GM12864 (cell line): ENCODE data around the gene SFTA2.

Experiments used
- DNase-seq: peaks from one replicate; pipeline ENCODE4 v3.0.0-alpha.2; 2011; ENCODE audit warnings: low read depth
- H3K4me3 ChIP-seq: 2 replicates; pipeline ENCODE4 v1.5.1; 2011; ENCODE audit warnings: mild to moderate bottlenecking, low read depth, low read length, control low read depth
- CTCF ChIP-seq: IDR thresholded peaks from 2 replicates; pipeline ENCODE4 v1.5.1; 2011; ENCODE audit warnings: low read depth, mild to moderate bottlenecking, moderate library complexity, low read length, control low read depth, inconsistent platforms; ENCODE audit errors: missing control alignments

SFTA2 gene

GRCh38 chr6:30885999-30886896, 45.7 kb downstream of the SFTA2 start:
- no peak for DNase-seq
- TF ChIP-seq CTCF = no peak
- H3K4me3 ChIP-seq = no peak overlapping the region

DNA sequence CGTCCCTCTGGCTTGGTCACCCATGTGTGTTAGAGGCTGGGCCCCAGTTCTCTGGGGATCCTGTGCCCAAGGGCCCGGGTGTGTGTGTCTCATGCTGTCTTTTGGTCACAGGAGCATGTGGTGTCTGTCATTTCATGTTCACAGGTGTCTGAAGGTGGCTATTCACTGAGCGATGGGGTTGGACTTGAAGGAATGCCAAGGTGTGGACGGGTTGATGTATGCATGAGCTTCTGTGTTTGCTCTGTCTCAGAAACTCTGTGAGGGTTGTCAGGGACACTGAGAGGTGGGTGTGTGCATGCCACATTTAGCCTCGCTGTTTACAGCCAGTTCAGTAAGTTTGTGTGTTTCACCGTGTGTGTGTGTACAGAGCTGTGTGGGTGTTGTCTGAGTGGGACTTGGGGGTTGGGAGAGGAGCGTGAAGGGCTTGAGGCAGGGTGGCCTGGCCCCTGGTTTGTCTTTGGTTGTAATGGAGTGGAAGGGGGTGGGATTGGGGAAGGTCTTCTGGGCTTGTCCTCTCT, 46.4 kb downstream of the SFTA2 start:
- no peak for TF ChIP-seq CTCF
- no peak for DNase-seq
- H3K4me3 ChIP-seq = peak overlapping the region; percentile 49

GRCh38 chr6:30884521-30885480, 47.2 kb downstream of the SFTA2 start:
- peak overlapping the region; percentile 49 for H3K4me3 ChIP-seq
- no peak for TF ChIP-seq CTCF
- DNase-seq = no peak

DNA sequence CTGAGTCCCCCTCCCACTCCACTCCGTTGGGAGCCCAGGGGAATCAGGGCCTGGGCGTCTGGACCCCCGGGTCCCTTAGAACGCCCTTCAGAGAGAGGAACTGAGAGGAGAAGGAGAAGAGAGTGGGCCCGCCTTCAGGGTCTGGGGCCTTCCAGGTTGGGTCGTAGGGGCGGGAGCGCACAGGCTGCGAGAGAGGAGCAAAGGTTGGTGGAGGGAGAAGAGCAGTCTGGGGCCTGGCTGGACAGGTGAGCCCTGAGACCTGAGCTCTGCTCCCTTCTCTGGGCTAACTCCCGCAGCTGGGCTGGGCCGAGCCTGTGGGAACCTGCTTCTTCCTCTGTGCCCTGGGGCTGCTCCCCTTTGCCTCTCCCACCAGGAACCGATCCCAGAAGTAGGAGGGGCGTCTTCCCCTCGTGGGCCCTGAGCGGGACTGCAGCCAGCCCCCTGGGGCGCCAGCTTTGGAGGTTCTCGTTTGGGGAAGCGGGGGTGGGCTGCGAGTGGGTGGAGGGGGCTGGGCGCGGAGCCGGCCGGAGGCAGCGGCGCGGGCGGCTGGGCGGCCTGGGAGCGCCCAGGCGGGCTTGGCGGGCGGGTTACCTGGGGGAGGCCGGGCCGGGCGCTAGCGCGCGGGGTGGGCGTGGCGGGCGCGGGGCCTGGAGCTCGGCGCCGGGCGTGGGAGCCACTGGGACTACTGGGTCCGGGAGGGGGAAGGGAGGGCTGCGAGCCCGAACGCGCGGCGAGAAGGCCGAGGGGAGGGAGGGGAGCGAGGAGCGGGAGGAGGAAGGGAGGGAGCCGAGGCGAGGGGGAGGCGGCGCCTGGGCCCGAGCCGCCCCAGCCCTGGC, 48.1 kb downstream of the SFTA2 start, which contains the start of gene DDR1:
Gene DDR1 (plus strand): TSS at position 835 of the 836 bp plus-strand sequence. CDS start 4,211 bp downstream, outside the sequence.
- TF ChIP-seq CTCF = no peak
- DNase-seq = no peak
- H3K4me3 ChIP-seq = peak within 1 kb of the TSS; percentile 49

DNA sequence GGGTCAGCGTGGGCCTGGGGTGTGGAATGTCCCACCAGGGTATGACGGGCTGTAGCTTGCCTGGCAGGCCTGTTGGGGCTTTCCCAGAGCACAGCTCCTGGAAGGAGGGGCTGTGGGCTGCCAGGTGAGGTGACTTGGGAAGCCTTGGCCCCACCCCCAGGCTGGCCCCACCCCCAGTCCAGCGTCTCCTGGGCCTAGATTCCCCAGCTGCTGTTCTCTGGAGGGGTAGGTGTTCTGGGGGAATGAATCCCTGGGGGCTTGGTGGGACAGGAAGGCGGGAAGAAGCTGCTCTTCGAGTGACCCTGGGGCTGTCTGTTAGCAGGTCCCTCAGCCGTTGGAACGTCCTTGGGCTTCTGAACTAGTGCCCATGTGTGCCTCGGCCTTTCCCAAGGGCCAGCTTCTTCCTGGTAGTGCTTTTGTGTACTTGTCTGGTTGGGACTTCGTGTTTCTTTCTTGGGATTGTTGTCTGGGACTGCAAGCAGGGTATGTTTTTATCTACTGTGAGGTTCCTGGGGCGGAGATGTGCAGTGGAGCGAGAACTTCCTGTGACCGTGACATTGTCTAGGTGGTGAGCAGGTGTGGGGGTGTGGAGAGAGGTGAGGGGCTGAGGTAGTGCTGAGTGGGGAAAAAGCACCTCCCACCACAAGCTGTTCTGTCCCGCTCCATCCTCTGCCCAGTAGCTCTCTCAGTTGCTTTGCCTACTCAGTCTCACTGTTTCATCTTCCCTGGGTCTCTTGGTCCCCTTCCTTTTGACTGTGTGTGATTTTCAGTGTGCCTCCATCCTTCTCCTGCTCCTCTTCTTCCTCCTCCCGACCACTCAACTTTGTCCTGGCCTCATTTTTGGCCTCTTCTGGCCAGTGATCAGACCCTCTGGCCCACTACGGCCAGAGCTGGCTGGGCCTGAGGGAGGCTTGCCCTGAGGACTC, 48.9 kb downstream of the SFTA2 start:
- peak overlapping the region; percentile 41 for H3K4me3 ChIP-seq
- DNase-seq = peak; percentile 50
- TF ChIP-seq CTCF = no peak
